GM18498 (cell line): ENCODE data around the gene GINS1.

Experiments used
- ATAC-seq: cut with Tn5 transposase; IDR thresholded peaks from one replicate; pipeline ENCODE4 v1.9.1; 2021; ENCODE audit warnings: mild to moderate bottlenecking, moderate library complexity; ENCODE audit not compliant: unreplicated experiment

GINS1 gene

DNA sequence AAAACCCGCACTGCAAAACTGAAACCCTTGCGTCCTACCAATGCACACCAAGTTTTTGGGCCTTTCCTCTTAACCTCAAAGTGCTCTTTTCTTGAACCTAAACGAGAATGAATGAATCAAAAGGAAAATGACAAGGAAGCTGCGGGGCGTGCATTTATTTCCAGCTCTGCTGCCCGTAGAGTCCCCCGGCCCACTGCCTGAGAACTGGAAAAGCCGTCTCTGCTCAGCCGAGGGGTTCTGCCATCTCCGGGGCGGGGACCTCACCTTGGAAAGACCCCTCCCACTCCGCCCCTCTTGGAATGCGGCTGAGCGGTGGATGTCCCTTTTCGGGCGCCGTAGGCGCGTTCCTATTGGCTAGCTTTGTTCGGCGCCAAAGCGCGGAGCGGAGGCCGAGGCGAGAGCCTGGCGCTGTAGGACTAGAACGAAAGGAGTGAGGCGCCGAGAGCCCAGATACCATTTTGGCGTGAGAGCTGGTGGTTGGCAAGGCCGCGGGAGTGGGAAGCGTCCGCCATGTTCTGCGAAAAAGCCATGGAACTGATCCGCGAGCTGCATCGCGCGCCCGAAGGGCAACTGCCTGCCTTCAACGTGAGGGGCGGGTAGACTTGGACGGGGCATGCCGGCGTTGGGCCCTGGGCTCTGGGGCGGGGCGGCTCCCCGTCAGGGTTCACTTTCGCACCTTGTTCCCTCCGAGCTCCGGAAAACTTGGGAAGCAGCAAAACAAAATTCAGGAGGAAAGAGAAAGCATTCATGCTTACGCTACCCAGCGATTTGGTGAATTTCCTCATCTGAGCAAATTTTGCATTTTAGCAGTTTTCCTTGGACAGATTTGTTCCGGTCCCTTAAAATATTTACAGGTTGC lies at the start of gene GINS1:
TSS of gene GINS1 (plus strand) at position 363 of the 859 bp plus-strand sequence. CDS start at position 511, 148 bp downstream.
- ATAC-seq: peak; percentile 90

DNA sequence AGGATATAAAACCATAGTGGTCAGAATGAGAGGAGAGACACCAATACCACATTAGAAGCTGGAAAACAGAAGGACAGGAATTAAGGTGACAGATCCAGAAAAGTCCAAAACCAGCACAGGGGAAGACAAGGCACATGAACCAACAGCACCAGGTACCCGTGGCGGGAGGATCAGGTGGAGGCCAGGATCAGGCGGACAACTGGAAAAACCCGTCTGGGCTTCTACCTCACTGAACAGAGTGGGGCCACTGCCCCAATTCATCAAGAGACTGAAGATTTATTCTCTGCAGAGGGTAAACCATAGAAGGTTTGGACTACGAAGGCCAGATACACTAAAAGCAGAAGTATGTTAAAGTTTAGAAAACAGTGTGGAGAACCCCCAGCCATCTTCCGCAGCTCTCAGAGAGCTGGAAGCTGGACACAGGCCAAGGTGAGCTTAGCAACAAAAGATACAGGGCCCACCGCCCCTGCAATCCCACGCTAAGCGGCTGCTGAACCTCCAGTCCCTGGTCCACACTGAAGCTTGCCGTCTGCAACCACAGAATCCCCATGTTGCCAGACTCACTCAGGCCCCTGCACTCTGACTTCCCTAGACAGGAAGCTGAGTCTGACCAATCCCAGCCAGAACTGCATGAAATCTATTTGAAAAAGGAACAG lies 46.7 kb upstream of the GINS1 start:
- ATAC-seq: no peak

DNA sequence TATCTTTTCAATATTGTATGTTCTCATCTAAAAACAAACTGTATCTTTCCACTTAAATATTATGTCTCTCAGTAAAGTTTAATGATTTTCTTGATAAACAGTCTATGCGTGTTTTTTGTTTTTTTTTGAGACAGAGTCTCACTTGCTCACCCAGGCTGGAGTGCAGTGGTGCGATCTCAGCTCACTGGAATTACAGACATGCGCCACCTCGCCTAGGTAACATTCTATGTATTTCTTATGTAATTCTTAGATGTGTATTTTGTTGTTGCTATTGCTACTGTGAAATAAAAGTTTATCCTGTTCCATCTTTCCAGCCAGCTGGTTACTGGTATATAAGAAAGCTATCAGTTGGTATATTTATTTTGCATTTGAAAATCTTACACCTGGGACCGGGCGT lies 46.2 kb upstream of the GINS1 start:
- no peak for ATAC-seq

DNA sequence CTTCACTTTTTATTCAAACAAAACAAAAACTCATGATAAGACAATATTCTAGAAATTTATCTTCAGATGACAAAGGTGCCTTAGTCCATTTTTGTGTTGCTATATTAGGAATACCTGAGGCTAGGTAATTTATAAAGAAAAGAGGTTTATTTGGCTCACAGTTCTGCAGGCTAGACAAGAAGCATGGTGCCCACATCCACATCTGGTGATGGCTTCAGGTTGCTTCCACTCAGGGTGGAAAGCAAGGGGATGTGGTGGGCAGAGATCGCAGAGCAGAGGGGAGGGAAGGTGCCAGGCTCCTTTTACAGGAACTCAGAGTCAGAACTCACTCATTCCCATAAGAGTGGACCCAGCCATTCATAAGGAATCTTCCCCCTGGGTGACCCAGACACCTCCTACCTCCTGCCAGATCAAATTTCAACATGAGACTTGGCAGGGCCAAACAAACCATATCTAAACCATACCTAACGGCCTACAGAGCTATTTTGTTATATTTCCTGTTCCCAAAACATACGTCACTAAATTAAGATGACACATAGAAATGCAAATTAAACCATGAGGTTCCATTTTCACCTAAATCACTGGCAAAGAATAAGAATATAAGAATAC lies 43.2 kb upstream of the GINS1 start:
- no peak for ATAC-seq

DNA sequence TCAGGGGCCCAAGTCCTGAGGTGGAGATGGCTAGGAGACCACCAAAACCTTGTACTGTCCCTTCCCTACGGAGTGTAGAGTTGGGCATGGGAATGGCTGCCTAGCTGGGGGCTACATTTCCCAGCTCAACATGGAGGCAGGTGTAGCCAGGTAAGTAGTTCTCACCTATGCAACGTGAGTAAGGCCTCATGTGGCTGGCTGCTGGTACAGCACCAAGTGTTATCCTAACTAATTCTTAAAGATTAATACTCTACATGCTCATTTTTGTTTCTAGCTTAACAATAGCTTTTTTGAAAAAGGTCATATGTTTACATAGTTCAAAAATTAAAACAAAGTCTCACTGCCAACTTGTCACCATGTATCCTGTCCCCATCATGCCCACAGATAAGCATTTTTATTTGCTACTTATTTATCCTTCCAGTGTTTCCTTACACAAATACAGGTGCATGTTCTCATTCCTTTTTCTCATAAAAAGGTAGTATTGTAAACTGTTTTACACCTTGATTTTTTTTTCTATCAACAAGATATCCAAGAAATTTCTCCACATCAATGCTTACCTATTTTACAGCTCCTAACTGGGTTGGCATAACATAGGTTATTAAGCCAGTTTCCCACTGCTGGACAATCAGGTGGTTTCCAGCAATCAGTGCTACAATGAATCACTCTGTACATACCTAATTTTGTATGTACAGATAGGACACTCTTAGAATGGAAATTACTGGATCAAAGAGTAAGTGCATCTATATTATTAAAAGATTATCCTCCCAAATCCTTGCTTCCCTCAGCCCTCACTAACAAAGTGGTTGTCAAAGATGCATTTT lies 42.4 kb upstream of the GINS1 start:
- ATAC-seq: no peak

DNA sequence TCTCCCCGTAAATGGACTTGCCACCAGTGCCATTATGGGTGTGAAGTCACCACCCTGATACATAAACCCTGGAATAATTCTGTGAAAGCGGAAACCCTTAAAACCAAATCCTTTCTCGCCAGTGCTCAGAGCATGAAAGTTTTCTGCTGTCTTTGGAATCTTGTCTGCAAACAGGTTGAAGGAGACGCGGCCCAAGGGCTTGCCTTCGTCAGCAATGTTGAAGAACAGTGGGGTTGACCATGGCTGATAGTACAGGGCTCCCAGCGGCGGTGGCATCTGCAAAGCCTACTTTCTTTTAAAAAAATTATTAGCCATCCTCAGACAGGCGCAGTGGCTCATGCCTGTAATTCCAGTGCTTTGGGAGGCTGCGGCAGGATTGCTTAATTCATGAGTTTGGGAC lies 38.9 kb upstream of the GINS1 start:
- no peak for ATAC-seq

DNA sequence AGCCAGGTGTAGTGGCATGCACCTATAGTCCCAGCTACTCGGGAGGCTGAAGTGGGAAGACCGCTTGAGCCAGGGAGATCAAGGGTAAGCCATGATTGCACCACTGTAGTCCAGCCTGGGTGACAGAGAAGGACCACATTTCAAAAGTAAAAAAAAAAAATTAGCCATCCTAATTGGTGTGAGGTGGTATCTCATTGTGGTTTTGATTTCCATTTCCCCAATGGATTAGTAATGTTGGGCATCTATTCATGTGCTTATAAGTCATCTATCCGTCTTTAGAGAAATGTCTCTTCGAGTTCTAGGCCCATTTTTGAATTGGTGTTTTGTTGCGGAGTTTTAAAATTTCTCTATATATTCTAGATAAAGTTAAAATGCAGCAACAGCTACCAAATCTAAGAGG lies 38.5 kb upstream of the GINS1 start:
- no peak for ATAC-seq

DNA sequence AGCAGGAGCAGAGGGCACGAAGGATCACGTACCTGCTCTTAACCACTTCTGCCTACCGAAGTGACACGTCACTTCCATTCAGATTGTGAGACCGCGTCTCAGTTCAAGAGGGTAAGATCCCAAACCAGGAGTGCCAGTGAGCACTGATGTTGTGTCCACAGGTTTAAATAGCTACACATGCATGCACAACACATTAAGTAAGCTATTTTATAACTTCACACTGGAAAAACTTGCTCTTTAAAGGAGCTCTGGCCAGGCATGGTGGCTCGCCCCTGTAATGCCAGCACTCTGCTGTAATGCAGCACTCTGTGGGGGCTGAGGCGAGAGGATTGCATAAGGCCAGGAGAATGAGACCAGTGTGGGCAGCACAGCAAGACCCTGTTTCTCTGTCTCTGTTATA lies 37.9 kb upstream of the GINS1 start:
- ATAC-seq: no peak

DNA sequence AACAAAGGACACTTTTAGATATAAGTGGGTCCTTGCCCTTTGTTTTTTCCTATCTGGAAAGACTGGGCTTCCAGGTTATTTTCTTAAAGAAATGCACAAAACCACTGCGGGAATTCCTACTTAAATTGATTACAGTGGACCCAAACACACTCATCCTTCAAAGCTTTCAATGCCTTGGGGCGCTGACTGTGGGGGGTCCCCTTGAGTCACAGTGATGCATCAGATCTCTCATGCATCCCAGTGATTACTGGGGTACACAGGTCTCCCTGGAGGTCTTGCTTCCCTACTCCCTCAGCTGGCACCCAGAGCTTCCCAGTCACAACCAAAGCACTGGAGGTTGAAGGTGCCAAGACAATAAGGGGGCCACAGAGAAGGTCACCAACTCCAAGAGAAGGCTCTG lies 37.5 kb upstream of the GINS1 start:
- no peak for ATAC-seq

DNA sequence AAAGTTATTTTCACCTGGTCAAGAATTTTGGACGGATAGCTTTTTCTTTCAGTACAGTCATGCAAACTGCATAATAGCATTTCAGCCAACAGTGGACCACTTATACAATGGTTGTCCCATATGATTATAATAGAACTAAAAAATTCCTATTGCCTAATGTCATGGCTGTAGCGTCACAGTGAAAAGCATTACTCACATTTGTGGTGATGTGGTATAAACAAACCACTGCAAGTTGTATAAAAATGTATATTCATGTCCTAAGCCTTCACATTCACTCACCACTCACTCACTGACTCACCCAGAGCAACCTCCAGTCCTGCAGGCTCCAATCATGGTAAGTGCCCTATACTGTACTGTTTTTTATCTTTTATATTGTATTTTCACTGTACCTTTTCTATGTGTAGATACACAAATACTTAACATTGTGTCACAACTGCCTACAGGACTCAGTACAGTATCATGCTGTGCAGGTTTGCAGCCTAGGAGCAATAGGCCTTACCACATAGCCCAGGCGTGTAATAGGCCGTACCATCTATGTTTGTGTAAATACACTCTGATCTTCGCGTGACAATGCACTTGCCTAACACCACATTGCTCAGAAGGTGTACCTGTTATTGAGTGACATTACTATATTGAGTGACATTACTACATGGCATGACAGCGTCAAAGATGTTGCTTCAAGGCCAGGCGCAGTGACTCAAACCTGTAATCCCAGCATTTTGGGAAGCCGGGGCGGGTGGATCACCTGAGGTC lies 34.7 kb upstream of the GINS1 start:
- no peak for ATAC-seq

DNA sequence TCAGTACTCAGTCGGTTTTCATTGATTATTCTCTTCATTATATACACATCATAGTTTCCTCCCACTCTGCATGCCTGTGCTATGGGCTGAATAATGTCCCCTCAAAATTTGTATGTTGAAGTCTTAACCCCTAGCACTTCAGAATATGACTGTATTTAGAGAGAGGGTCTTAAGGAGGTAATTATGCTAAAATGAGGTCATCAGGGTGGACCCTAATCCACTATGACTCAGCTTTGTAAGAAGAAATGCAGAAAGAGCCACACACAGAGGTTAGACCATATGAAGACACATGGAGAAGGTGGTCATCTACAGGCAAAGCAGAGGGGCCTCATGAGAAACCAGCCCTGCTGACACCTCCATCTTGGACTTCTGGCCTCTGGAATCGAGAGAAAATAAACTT lies 32.6 kb upstream of the GINS1 start:
- no peak for ATAC-seq

DNA sequence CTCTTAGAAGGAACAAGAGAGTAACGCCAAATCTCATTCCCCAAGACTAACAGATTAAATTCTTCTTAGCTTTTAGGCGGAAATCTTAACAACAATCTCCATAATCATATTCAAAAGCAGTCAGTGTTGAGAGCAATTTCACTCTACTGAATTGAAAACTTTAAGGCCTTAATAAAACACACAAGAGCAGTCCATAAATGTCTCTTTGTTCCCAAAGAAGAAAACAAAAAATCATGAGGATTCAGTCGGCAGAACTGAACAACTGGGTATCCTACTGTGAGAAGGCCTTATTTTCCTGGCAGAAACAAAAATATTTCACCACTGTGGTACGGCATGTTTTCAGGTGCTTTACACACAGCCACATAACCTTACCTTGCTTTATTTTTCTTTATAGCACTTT lies 31.2 kb upstream of the GINS1 start:
- no peak for ATAC-seq

DNA sequence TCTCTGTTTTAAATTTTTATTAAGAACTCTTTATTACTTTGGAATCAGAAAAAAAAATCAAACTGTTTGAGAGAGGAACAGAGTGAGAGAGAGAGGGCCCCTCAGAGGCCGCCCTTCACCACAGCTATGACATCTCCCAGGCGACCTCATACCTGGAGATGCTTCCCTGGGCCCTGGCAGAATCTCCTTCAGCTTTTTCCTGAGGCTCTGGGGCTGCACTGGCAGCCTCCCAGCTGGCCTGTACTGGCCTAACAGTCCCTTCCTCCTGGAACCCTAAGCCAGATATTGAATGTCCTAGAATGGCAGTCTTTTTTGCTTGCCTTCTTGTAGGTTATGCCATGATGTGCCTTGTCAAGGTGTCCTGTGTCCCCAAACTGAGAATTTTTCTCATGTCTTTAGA lies 30.6 kb upstream of the GINS1 start:
- ATAC-seq: no peak

DNA sequence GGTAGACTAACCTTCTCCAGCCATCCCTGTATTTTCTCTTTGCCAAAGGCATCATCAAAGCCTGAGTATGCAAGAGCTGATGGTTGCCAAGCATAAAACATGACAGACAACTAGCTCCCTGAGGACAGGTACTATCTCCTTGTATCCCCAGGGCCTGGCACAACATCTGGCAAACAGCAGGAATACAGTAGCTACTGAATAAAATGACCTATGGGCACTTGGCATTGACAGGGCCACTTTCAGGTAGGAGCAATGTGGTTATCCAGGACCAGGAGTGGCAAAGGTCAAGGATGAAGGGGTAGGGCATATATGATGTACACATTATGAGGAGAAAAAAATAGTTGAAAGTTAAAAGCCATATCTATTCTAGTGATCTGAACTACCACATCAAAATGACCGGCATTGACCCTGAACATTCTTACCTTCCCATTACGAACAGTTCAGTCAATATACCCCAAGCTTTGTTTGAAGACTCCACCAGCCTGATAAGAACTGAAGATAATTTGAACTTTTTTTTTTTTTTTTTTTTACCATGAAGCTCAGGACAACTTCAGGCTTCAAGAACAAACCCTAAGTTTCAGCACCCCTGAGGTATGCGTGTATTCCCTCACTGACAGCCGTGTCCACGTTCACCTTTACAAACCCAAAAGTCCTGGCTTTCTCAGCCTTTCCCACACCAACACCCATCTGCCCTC lies 29.1 kb upstream of the GINS1 start:
- ATAC-seq: no peak

DNA sequence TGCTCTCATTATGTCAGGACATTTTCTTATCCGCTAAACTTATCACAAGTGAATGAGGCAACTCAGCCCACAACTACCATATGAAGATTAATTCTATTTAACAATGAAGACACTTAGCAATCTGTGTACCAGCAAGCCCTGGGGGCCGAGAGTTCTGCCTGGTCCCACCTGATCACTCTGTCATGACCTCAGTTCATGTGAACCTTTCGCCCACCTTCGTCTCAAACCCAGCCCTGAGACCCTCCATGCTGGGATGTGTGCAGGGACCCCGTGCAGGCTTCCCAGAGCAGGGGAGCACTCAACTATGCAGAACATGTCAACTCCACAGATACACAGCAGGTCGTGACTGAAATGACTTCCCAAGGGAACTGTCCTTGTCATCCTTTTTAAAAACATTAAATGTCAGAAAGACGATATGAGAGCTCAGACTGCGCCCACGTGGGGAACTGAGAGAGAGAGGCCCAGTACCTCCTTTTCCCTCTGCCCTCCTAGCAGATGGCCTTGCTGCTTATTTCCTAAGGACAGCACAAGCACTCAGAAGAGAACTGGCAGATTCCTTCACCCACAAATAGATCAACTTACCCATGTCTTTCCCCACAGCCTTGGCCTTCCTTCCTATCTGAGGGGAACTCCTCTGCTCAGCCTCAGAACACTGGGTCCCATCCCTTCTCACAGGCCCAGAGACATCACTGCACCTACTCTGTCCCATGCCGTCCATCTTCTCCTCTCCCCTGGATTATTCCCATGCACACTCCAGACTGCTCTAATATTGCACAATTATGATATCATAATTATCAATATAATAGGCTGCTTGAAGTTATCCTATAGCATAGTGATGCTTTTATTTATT lies 28.4 kb upstream of the GINS1 start:
- no peak for ATAC-seq

DNA sequence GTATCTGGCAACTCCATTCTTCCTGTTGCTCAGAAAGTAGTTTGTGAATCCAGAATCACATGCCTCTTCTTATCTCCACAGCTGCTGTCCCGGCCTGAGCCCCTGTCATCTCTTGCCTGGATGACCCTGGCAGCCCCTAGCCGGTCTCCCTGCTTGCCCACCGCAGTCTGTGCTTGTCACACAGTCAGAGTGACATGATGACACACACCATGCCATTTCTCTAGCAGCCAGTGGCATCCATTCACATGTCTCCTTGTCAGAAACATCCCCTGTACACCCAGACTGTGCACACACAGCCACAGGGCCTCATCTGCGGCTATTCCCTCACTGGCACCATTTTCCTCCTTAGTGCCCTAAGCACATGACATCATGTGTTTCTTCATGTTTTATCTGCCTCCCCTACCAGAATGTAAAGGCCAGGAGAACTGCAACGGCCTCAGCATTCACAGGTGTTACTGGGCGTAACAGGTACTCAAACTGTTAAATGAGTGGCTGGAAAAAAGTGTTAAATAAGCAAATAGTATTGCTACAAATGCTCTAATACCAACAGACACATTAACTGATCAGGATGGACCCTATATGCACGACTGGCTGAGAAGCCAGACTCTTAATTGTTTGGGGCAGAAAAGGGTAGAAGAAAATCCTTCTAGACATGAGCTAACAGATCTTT lies 26.4 kb upstream of the GINS1 start:
- no peak for ATAC-seq

DNA sequence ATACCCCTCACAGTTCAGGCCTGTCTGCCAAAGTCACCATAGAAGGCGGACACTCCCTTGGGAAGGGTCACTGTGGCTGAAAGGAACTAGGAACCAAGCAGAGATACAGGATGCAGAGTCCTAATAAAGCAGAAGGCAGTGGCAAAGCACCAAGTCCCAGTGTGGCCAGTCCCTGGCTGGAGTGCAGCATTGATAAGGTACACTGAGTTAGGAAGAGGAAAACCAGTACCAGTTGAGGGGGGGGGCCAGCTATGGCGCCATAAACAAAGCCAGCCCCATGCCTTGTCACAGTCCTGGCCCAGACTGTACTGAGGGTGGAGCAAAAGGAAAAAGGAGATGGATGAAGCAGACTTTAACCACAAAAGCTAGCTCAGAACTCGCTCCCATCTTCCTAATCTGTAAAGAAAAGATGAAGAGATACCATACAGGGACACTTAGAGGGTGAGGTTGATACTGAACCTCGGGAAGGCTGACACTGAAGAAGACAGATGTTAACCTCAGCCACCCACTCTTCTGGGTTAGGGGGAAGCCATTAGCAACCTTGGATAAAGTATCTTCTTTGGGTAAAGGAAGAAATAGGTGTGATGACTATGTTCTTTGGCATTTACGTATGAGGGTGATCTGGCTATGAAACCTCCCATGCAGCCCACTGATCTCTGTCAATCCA lies 24.6 kb upstream of the GINS1 start:
- no peak for ATAC-seq

DNA sequence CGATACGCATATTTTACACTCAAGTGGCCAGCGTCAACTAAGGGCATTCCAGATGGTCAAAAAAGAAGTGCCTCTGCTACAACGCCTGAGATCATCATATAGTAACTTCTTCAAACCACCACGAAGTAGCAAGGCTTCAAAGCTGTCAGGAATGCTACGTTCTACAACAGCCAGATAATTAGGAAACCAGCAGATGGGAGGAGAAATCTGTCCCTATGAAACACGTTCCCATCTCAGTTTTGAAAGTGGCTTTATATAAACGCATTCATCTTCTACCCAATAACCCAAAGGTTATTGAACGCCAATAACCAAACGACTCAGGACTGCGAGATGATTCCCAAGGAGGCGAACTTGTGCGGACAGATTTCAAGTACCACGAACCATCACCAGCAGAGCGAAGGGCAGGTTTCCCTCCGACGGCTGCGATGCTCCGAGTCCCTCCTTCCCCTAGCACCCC lies 18.0 kb upstream of the GINS1 start:
- ATAC-seq: no peak
